Activated effector memory CD4-positive, alpha-beta T cell treated with anti-CD3 and anti-CD28 coated beads, Interleukin-2, amount 50 U/mL, for 16 hours (primary cell): ENCODE data around the gene TMEM245.
"Not testable (repeated sequence)": the region's sequence is repeated elsewhere in the genome, so short reads cannot be mapped to it uniquely, and the experiment has no call there.

Experiments used
- DNase-seq: peaks from one replicate; pipeline ENCODE4 v3.0.0-alpha.2; 2020

TMEM245 gene

DNA sequence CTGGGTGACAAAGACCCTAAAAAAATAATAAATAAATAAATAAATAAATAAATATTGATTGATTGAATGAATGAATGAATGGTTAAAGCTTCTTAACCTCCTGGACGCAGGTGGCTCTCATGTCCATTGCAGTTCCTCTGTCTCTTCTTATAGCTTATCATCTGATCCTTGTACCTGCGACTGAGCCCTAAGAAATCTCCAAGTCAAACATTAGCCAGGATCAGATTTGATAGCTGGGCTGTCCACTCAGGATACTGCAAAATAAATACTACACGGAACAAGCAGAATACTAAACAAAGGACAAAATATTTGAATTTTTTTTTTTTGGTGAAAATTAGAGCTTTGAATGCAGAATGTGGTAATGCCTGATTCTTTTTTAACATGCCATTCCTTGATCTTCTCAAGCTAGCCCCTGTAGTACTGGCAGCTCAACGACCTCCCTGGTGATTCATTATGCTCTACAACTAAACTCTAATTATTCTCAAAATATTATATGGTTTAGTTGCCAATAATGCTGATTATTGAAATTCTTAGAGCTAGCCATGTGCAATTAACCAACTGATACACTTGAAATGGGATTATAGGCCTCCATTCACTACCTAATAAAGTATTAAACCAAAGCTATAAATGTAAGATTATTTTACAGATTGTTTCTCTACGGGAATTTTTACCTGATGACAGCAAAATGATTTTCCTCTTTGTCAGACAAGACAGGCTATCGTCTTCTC lies 9.9 kb upstream of the TMEM245 start:
- no peak for DNase-seq

DNA sequence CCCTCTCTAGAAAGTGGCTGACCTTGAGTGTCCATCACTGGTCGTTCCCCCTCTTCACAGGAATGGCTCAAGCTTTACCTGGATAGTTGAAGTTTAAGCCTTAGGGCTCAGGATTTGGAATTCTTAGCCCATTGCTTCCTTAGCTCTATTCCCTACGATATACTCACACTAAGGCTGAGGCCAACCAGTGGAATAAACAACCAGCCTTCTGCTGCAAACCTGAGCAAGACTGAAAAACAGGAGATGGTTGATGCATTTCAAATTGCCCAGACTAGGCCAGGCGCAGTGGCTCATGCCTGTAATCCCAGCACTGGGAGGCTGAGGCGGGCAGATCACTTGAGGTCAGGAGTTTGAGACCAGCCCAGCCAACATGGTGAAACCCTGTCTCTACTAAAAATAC lies 6.9 kb upstream of the TMEM245 start:
- DNase-seq, result not testable (repeated sequence)

GRCh38 chr9:109124121-109124520 lies 4.4 kb upstream of the TMEM245 start:
- no peak for DNase-seq

GRCh38 chr9:109122726-109123621 lies 3.2 kb upstream of the TMEM245 start:
- no peak for DNase-seq

- no peak for DNase-seq
These were observed 1.6 kb upstream of the TMEM245 start for GRCh38 chr9:109121232-109121796.

- DNase-seq, result no peak
These were observed 550 bp upstream of the TMEM245 start for GRCh38 chr9:109120204-109120789.

DNA sequence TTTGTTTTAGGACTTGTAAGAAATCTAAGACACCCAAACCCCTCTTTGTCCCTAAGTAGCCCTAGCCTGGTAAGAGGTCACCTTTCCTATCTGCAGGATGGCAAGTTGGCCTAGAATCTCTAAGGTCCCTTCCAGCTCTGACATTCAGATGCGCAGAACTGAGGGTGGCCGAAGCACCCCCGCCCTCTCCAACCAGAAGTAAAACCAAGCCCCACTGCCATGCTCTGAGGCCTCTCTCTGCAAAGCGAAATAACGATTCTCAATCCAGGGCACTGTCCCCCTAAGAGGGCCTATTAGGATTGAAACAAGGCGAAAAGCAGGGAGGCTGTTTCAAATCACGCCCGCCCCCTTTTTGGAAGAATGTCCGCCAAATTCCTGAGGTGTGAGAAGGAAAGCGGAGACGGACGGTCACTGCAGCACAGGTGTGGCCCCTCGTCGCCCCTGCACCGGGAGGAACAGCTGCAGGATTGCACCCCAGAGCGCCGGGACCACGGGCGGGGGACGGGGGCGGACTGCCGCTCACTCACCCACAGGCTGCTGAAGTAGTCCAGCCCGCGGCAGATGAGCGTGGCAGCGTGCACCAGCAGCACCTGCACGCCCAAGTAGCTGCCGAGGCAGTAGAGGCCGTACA lies 824 bp downstream of the TMEM245 start:
- peak; percentile 68 for DNase-seq

DNA sequence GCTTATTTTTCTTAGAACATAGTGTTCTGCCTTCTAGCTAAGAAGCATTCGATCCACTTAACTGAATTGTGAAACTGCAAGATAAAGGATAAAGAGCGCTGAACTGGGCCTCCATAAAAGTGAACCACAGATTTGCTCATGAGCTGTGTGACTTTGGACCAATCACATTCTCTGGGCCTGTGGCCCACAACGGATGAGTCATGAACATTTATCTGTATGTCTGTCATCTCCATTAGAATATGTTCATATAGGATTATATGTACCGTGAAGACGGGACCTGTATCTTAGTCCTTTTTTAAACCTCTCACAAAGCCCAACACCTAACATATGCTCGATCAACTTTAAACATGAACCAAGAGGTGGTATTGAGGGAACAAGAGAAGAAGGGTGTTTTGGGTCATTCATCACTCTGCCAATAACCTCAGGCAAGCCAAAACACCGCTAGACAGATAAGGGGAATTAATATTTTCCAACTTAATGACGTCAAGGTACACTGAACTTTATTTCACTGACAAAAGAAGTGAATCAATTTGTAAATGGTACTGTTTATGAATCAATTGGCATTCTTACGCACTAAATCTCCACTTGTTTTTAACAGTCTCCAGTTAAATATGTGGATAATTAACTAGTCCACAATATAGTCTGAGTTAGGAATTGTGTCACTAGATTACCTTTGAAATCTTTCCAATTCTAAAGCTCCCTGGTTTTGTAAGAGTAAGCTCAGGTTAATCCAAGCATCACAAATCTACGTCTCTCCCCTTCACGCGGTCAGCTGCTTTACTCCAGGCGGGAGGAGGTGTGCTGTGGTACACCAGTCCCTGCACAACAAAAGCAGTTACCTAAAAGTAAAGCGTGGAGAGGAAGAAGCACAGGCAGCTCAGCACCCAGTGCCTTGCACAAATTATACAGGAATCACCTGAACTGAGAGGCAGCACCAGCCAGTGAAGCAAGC lies 1.6 kb downstream of the TMEM245 start:
- peak; percentile 83 for DNase-seq

GRCh38 chr9:109115931-109116526 lies 3.7 kb downstream of the TMEM245 start:
- DNase-seq, result no peak

DNA sequence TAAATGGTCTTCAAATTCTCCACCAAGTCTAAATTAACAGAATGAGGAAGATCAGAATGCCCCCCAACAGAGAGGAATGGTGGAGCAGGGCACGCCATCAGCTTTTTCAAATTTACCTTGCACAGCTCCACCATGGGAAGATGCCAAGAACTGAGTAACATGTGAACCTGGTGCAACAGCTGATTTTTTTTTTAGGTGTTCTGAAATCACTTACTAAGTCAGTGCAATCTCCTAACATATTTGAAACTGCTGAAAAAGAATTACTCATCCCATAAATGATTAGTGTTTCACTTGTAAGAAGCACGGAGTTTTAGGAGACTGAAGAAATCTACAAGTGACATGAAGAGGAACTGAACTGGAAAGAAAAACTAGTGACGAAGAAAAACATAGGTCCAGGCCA lies 5.1 kb downstream of the TMEM245 start:
- DNase-seq, result no peak

DNA sequence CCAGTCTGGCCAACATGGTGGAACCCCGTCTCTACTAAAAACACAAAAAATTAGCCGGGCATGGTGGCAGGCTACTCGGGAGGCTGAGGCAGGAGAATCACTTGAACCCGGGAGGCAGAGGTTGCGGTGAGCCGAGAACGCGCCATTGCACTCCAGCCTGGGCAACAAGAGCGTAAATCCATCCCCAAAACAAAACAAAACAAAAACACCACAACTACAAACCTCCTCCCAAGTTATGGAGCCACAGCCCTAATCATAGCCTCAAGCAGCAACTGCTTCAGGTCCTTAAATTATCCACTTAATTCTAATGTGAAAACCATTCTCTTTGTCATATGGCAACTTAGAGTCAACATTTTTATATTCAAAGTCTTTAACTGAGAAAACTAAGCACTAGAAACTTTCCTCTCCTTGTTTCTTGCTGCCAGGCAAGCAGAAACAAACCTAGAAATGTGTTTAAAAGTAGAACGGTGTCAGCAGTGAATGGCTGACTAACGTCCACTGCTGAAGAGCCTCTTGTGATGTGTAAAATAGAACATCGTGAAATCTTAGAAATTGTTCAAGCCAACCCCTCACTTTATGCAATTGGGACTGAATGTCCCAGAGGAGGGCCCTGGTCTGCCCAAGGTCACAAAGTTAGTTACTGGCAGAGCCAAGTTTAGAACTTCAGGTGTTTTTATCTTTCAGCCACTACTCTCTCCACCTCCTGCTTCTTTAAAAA lies 5.7 kb downstream of the TMEM245 start:
- no peak for DNase-seq

DNA sequence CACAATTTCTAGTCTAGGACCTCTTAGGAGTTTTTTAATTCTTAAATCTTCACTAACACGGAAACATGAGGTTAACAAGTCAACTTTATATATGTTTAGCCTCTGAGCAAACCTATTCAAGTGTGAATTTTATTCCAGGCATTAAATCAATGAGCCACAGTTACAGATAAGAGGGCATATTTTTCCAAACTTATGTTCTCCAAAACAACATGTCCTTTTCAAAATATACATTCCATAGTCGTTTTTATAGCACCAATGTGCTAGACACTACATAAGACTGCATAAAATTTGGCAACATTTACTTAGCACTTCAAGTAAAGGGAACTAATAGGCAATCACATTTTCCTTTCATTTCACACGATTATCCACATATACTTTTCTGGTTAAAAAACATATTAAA lies 6.5 kb downstream of the TMEM245 start:
- DNase-seq, result no peak

DNA sequence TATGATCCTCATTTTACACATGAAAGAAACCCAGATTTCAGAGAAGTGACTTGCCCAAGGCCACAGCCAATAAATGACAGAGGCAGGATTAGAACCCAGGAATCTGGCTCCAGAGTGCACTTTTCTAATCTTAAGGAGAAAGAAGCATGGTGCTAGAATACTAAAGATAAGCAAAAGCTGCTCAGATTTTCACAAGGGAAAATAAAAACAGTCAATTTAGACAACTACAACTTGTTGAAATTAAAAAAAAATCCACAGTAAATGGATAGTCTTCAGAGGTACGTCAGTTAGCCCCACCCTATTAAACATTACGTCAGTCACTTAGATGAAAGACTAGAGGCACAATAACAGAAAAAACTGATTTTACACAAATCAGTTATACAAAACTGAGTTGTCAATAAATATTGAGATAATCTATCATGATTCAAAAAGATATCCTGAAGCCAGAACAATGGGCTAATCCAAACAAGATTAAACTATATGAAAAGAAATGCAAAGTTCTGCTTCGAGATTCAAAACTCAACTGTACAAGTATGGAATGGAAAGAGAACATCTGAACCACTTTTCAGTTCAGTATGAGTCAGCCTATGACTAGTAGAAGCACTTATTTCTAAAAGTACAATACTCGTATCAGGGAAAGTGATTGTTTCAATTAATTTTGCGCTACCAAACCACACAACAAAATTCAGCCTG lies 9.3 kb downstream of the TMEM245 start:
- no peak for DNase-seq

GRCh38 chr9:109109967-109110328 lies 9.8 kb downstream of the TMEM245 start:
- no peak for DNase-seq

GRCh38 chr9:109108318-109108717 lies 11.4 kb downstream of the TMEM245 start:
- no peak for DNase-seq

- no peak for DNase-seq
These were observed 12.1 kb downstream of the TMEM245 start for GRCh38 chr9:109107402-109108240.

- no peak for DNase-seq
These were observed 17.9 kb downstream of the TMEM245 start for GRCh38 chr9:109101810-109102209.

DNA sequence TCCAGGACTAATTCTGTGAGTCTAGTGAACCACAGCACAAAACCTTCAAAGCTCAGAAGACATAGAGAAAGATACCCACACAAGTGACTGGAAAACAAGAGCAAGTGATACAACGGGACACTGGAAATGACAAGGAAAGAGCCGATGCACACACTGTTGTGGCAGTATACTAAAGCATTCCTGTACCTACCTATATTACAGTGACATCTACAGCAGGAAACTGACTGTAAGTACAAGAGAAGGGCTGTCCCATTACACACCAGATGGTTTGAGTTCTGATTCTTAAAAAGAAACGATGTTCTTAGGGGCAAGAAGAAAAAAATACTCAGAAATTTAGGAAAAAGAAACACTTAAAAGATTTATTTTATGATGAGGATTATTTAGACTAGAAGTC lies 18.5 kb downstream of the TMEM245 start:
- DNase-seq, result no peak

DNA sequence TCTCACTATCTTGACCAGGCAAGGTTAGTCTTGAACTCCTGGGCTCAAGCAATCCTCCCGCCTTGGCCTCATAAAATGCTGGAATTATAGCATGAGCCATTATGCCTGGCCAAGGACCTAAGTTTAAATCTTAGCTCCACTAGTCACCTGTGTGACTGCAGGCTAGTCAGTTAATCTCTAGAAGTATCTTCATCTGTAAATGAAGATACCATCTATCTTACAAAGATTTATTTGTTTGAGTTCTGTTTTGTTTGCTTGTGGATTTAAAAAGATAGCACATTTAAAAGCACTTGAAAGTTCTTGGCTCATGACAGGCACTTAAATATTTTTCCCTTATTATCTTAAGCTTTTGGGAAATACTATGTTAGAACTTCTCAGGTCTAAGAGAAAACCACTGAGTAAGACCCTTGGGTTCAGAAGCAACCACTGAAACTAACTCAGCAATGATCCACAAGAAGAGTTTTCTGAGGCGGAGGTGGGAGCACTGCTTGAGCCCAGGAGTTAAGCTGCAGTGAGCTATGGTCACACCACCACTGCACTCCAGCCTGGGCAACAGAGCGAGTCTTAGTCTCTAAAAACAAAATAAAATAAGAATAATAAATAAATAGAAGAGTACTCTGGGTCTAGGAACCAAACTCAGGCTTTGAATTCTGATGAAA lies 19.1 kb downstream of the TMEM245 start:
- DNase-seq, result no peak
